Astrocyte (in vitro differentiated cells and primary cell): ENCODE measurements around the gene RBCK1. TPM values are rescaled to one million over a fixed set of nuclear protein-coding genes. Genes with fewer than 3 reads are reported as not detected.

Experiments
- DNase-seq: peaks from one replicate; pipeline ENCODE4 v3.0.0-alpha.2; 2010; ENCODE audit warnings: low read depth
- FAIRE-seq: peaks from 2 replicates; lab custom pipeline; 2011; peaks lifted over from hg19 to GRCh38; lab: Jason Lieb, UNC
- H2AFZ ChIP-seq: 2 replicates; pipeline ENCODE4 v1.6.0; 2012; ENCODE audit warnings: low read depth, low read length, inconsistent platforms
- H3K27ac ChIP-seq: 2 replicates; pipeline ENCODE4 v1.5.1; 2011; ENCODE audit warnings: low read depth, low read length, inconsistent platforms
- H3K27me3 ChIP-seq: 2 replicates; pipeline ENCODE4 v1.6.0; 2011; ENCODE audit warnings: low read length, inconsistent platforms; ENCODE audit not compliant: insufficient read depth
- H3K36me3 ChIP-seq: 2 replicates; pipeline ENCODE4 v1.5.1; 2011; ENCODE audit warnings: low read length, inconsistent platforms; ENCODE audit not compliant: insufficient read depth
- H3K4me1 ChIP-seq: 2 replicates; pipeline ENCODE4 v1.5.1; 2011; ENCODE audit warnings: low read length, inconsistent platforms; ENCODE audit not compliant: insufficient read depth
- H3K4me2 ChIP-seq: 2 replicates; pipeline ENCODE4 v1.6.0; 2012; ENCODE audit warnings: low read length, inconsistent platforms
- H3K4me3 ChIP-seq: 2 replicates; pipeline ENCODE4 v1.5.1; 2011; ENCODE audit warnings: low read depth, mild to moderate bottlenecking, low read length, inconsistent platforms; ENCODE audit not compliant: insufficient read depth
- H3K79me2 ChIP-seq: 2 replicates; pipeline ENCODE4 v1.6.0; 2012; ENCODE audit warnings: mild to moderate bottlenecking, low read length, inconsistent platforms; ENCODE audit not compliant: insufficient read depth
- H3K9ac ChIP-seq: 2 replicates; pipeline ENCODE4 v1.6.0; 2012; ENCODE audit warnings: mild to moderate bottlenecking, low read length, inconsistent platforms
- H3K9me3 ChIP-seq: 2 replicates; pipeline ENCODE4 v1.5.1; 2012; ENCODE audit warnings: low read depth, mild to moderate bottlenecking, low read length, inconsistent platforms; ENCODE audit not compliant: insufficient read depth
- H4K20me1 ChIP-seq: 2 replicates; pipeline ENCODE4 v1.6.0; 2012; ENCODE audit warnings: low read length, inconsistent platforms; ENCODE audit not compliant: insufficient read depth
- H3K27ac Mint-ChIP-seq: one replicate; pipeline ENCODE4 v1.8.0; 2021; ENCODE audit warnings: mild to moderate bottlenecking, mixed read lengths; ENCODE audit not compliant: unreplicated experiment
- H3K27me3 Mint-ChIP-seq: one replicate; pipeline ENCODE4 v1.8.0; 2021; ENCODE audit warnings: low read depth, mixed read lengths; ENCODE audit not compliant: unreplicated experiment
- H3K36me3 Mint-ChIP-seq: one replicate; pipeline ENCODE4 v1.8.0; 2021; ENCODE audit warnings: low read depth, mixed read lengths; ENCODE audit not compliant: unreplicated experiment
- H3K4me1 Mint-ChIP-seq: one replicate; pipeline ENCODE4 v1.8.0; 2021; ENCODE audit warnings: low read depth, mixed read lengths; ENCODE audit not compliant: unreplicated experiment
- H3K4me3 Mint-ChIP-seq: one replicate; pipeline ENCODE4 v1.8.0; 2021; ENCODE audit warnings: mild to moderate bottlenecking, moderate library complexity, mixed read lengths; ENCODE audit not compliant: unreplicated experiment
- H3K9me3 Mint-ChIP-seq: one replicate; pipeline ENCODE4 v1.8.0; 2021; ENCODE audit warnings: mild to moderate bottlenecking, mixed read lengths; ENCODE audit not compliant: unreplicated experiment
- CTCF ChIP-seq: IDR thresholded peaks from 2 replicates; pipeline ENCODE4 v1.5.1; 2011; ENCODE audit warnings: low read depth, mild to moderate bottlenecking, inconsistent platforms, low read length, moderate library complexity; ENCODE audit not compliant: insufficient read depth
- EZH2 ChIP-seq: IDR thresholded peaks from 2 replicates; pipeline ENCODE4 v1.6.1; 2012; ENCODE audit warnings: mild to moderate bottlenecking, low read length, inconsistent platforms; ENCODE audit not compliant: insufficient read depth
- total RNA-seq: library from RNA; stranded (reverse); gene quantifications from 2 replicates; pipeline ENCODE4 v1.2.1, GENCODE V29; 2021

Gene RBCK1
- total RNA-seq, 1 donor from 2014 or later: 124 TPM

- DNase-seq: no peak
- no peak for TF ChIP-seq CTCF
- TF ChIP-seq EZH2: no peak
- H3K27ac ChIP-seq: no peak overlapping the region
- Mint-ChIP-seq H3K27me3 (no peaks in the 10 kb centered on the region), H3K4me1 (peaks cover 3% of the 10 kb centered on the region), H3K9me3 (no peaks in the 10 kb centered on the region), H3K4me3 (peak overlapping the region; percentile 20), H3K27ac (no peak overlapping the region), H3K36me3 (peaks cover 36% of the 10 kb centered on the region)
- no peak overlapping the region for H3K4me2 ChIP-seq
- no peaks in the 10 kb centered on the region for H3K4me1 ChIP-seq
- peaks cover 6% of the 10 kb centered on the region for H3K36me3 ChIP-seq
- no peaks in the 10 kb centered on the region for H3K27me3 ChIP-seq
- no peak overlapping the region for H2AFZ ChIP-seq
- no peaks in the 10 kb centered on the region for H3K9me3 ChIP-seq
- H3K79me2 ChIP-seq: peaks cover under 1% of the 10 kb centered on the region
- no peak overlapping the region for H3K9ac ChIP-seq
- peaks cover 7% of the 10 kb centered on the region for H4K20me1 ChIP-seq
- no peak overlapping the region for H3K4me3 ChIP-seq
- FAIRE-seq: no peak
Measured at GRCh38 chr20:420721-421574, 12.8 kb downstream of the RBCK1 start.

DNA sequence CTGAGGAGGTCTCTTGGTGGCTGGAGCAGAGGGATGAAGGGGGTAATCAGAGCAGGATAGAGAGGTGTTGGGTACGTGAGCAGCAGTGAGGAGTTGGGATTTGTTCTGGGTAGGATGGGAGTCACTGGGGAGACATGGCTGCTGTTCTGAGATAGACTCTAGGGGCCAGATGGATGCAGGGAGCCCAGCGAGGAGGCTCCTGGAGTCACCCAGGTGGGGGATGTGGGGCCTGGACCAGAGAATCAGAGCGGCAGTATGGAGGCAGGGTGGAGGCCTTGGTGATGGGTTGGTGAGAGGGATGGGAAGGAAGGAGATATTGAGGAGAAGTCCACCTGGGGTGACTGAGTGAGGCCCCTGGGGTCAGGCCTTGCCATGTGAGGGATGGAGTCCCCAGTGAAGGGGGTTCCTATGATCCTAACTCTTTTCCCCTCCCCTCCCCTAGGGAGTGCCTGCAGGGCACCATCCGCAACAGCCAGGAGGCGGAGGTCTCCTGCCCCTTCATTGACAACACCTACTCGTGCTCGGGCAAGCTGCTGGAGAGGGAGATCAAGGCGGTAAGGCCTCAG is 13.7 kb downstream of the RBCK1 start:
- Histone ChIP-seq H3K79me2 (no peaks in the 10 kb centered on the region), H3K27ac (no peak overlapping the region), H3K9ac (no peak overlapping the region), H3K4me1 (no peaks in the 10 kb centered on the region), H3K4me2 (no peak overlapping the region), H3K9me3 (no peaks in the 10 kb centered on the region), H3K27me3 (no peaks in the 10 kb centered on the region), H4K20me1 (peaks cover 4% of the 10 kb centered on the region), H3K36me3 (peaks cover 6% of the 10 kb centered on the region), H2AFZ (no peak overlapping the region), H3K4me3 (no peak overlapping the region)
- H3K27ac Mint-ChIP-seq: no peak overlapping the region
- no peaks in the 10 kb centered on the region for H3K27me3 Mint-ChIP-seq
- no peak for FAIRE-seq
- peaks cover 32% of the 10 kb centered on the region for H3K36me3 Mint-ChIP-seq
- DNase-seq: no peak
- H3K4me1 Mint-ChIP-seq: no peaks in the 10 kb centered on the region
- H3K4me3 Mint-ChIP-seq: peak overlapping the region; percentile 20
- TF ChIP-seq CTCF: no peak
- no peak for TF ChIP-seq EZH2
- no peaks in the 10 kb centered on the region for H3K9me3 Mint-ChIP-seq

- Histone ChIP-seq H3K4me2 (no peak overlapping the region), H4K20me1 (peaks cover 13% of the 10 kb centered on the region), H3K27ac (no peak overlapping the region), H3K36me3 (peaks cover 15% of the 10 kb centered on the region), H3K79me2 (no peaks in the 10 kb centered on the region), H3K27me3 (no peaks in the 10 kb centered on the region), H3K4me3 (no peak overlapping the region), H2AFZ (no peak overlapping the region), H3K4me1 (no peaks in the 10 kb centered on the region), H3K9ac (no peak overlapping the region), H3K9me3 (no peaks in the 10 kb centered on the region)
- Mint-ChIP-seq H3K4me3 (no peak overlapping the region), H3K27me3 (no peaks in the 10 kb centered on the region), H3K27ac (peak overlapping the region; percentile 64), H3K36me3 (peaks cover 31% of the 10 kb centered on the region), H3K4me1 (peaks cover 11% of the 10 kb centered on the region), H3K9me3 (no peaks in the 10 kb centered on the region)
- DNase-seq: no peak
- TF ChIP-seq EZH2 (no peak), CTCF (no peak)
- FAIRE-seq: no peak
Measured at GRCh38 chr20:426566-426965, 18.5 kb downstream of the RBCK1 start.
